Measurements from ENCODE around the gene CDYL.

CDYL gene

GRCh38 chr6:4774715-4775493, 1.3 kb upstream of the CDYL start:
- no peak for DNase-seq (ENCODE audit: low spot score)

DNA sequence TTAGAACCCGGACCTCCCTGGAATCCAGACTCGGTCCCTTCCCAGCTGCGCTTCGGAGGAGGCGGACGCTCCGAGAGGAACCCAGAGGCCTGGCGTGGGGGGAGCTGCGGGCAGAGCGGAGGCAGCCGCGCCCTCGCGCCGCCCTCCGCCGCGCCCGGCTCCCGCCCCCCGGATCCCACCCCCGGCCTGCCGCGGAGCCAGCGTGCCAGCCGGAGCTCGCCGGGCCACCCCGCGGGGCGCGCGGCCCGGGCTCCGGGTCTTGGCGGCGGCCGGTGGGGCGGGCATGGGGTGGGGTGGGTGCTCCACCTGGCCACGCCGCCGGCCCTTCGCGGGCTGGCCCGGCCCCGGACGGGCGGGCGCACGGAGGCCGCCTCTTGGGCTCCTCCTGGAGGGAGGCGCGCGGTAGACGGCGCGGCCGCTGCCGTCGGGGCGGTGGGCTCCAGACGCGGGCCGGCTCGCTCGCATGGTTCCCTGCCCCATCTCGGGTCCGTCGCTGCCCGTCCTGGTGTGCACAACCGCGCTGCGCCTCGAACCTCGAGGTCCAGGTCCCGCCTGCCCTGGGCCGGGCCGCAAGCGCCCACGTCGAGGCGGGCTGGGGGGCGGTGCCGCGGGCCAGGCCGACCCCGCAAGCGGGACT, 592 bp upstream of the CDYL start:
- DNase-seq (ENCODE audit: low spot score) = peak; percentile 72

DNA sequence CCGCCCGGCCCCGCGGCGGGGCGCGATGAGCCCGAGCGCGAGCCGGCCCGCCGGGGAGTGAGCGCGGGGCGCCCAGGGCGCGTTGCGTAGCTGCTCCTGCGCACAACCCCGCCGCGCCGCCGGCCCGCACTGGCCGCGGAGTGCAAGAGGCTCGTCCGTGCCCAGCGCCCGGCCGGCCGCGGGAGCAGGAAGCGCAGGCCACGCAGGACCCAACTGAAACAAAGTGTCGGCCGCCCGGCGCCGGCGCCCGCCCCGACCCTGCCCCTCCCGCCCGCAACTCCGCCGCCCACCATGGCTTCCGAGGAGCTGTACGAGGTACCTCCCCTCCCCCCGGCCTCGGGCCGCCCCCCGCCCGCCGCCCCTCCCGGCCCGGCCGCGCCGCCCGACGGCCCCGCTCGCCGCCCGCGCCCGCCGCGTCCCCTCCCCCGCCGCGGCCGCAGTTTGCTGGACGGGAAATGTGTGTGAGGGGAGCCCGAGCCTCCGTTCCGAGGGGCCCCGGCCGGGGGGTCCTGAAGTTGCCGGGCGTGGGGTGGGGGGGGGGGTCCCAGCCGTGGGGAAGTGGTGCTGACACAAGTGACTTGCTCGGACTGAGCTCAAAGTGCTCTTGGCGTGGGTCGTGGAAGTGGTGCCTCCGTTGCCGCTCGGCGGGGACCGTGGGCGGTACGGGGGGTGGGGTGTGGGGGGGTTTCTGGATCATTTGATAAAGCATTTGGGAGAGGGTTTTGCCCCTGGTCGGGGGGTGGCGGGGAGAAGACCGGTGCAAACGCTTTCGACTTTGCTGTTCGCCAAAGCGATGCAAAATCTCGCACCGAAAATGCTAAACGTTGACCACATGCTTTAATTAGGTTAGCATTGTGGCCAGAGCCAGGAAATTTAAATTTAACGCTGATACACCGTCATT, 539 bp downstream of the CDYL start:
- DNase-seq (ENCODE audit: low spot score) = peak; percentile 9

DNA sequence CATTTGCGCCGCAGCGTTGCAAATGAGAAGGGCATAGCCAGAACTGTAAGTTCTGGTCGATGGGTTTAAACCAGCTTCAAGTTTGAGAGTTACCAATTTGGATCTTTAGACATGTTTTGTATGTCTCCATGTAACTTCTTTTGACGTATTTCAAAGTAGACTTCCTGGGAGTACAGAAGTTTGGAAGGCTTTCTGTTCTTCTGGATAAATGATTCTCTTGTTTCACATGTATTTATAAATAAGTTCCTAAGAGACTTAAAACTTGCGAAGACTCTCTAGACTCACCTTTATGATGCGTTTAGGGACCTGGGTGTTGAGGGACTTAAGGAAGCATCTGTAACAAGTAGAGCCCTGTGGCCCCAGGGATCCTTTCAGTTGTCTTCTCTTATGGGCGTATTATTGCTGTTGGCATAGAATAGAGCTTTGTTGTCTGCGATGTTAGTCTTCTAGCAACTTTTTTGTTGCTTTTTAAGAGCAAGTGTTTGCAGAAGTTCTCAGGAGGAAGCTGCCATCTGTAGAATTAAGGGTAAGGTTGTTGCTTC, 1.3 kb downstream of the CDYL start:
- no peak for DNase-seq (ENCODE audit: low spot score)

- DNase-seq (ENCODE audit: low spot score) = no peak
Observed at GRCh38 chr6:4778086-4778485, 1.9 kb downstream of the CDYL start.

- DNase-seq (ENCODE audit: low spot score) = no peak
Observed at GRCh38 chr6:4780360-4780812, 4.2 kb downstream of the CDYL start.

DNA sequence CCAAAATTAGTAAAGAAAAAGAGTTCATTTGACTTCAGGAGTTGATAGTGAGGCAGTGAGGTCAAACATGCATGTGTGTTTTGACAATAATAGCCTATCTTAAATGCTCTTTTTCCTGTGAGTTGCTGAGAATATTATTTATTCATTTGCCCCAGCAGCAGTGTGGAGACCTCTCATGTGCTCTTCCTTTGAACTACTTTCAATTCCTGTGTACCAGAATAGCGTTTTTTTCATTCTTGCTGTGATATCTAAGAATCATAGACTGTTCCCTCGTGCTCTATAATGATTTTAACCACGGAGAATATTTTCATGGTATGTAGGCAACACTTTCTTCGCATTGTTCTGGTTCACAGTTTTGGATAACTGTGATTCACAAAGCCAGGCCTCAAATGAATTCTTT, 5.2 kb downstream of the CDYL start:
- no peak for DNase-seq (ENCODE audit: low spot score)

DNA sequence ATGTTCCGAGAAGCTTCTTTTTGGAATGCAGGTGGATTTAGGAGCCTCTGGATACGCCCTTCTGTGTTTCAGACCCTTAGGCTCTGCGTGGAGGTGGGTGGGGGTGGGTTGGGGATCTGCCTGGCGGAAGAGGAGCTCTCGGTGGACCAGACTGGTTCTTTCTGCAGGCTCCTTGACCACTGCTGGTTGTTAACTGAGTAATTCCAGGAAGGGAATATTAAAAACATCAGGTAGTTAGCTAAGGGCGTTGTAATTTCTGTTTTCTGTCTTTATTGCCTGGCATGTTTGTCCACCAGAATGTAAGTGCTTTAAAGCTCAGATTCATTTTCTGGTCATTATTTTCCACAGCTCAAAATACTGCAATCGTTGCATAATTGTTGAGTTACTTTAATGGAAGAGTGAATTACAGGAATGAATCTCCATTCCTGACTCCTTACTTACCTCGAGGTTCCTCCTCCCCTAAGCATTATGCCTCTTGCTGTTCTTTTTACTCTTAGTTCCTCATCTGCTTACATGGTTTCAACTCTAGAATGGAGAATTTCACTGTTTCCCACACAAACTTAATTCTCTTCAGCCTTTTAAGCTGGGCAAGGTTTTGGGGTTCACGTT, 5.9 kb downstream of the CDYL start:
- no peak for DNase-seq (ENCODE audit: low spot score)

- no peak for DNase-seq (ENCODE audit: low spot score)
Observed at GRCh38 chr6:4786996-4787395, 10.8 kb downstream of the CDYL start.

- DNase-seq (ENCODE audit: low spot score) = no peak
Observed at GRCh38 chr6:4788482-4788881, 12.3 kb downstream of the CDYL start.

DNA sequence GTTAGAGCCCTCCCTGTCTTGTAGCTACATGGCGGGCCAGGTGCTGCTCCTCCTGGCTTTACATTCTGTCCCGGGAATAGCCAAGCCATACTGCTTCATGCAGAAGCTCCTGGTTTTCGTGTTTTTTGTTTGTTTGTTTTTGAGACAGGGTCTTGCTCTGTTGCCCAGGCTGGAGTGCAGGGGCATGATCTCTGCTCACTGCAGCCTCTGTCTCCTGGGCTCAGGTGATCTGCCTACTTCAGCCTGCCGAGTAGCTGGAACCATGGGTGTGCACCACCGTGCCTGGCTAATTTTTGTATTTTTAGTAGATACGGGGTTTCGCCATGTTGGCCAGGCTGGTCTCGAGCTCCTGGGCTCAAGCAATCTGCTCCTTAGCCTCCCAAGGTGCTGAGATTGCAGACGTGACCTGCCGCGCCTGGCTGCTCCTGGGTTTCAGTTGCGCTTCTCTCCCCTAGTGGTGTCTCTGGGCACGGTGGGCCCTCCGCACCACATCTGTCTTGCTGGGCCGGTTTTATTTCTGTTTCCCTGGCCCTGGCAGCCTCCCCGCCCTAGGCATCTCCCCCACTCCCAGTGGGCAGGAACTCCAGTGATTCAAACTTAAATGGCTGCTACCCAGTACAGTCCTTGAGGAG, 12.9 kb downstream of the CDYL start:
- no peak for DNase-seq (ENCODE audit: low spot score)

DNA sequence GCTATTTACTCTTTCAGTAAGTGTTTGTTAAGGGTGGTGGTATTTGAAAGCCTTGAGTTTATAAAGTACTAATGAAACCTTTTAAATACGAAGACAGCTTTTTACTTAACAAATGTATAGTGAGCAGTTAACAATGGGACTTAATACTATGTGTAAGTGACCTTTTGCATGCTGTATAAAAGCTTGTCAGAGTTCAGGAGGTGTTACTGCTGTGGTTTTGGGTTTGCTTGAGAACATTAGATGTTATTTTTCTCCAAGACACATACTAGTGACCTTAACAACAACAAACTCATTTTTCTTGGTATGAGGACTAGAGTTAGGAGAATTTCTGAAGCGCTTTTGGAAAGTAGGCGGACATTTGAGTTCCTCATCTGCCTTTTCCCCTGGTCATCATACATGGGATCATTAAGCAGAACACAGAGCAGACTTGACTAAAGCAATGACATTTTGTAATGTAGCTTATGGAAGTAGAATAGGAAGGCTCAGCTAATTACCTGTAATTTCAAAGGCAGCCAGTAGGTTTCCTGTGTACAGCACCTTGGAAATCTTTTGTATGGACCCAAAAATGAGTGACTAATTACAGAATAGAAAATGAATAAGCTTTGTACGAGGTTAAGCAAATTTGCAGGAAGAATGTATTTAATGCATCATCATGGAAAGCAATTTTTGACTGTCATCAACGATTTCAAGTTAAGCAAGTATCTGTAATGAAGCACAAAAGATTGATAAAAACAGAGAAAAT, 14.1 kb downstream of the CDYL start:
- DNase-seq (ENCODE audit: low spot score) = no peak

DNA sequence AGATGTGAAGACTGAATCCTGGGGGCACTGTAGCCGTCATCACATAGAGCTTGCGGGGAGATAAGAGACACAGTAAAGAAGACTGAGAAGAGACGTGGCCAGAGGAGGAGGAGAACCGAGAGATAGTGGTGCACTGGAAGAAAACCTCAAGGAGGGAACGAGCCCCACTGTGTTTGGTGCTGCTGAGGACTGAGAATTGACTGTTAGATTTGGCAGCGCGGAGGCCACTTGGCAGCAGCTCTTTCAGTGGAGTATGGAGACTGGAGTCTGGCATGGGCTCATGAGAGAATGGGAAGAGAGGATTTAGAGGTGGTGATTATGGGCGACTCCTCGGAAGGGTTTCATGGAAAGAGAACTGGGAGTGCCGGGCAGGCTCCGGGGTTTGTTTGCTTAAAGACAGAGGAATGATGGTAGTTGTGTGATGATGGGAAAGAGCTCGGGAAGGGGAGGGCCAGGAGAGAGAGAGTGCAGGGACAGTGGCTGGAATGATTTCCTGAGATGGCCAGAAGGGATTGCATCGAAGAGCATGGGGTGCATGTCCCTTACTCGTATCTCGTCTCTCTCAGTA, 18.0 kb downstream of the CDYL start:
- DNase-seq (ENCODE audit: low spot score) = no peak

DNA sequence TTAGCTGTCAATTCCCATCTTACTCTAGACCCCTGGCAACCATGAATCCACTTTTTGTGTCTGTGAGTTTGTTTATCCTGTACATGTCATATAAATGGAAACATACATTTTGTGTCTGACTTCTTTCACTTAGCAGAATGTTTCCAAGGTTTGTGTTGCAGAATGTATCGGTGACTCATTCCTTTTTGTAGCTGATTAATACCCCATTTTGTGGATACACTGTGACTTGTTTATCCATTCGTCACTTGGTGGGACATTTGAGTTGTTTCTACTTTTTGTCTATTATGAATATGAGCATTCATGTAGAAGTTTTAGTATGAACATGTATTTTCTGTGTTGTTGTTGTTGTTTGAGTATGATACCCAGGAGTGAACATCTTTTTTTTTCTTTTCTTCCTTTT, 21.4 kb downstream of the CDYL start:
- DNase-seq (ENCODE audit: low spot score) = no peak

DNA sequence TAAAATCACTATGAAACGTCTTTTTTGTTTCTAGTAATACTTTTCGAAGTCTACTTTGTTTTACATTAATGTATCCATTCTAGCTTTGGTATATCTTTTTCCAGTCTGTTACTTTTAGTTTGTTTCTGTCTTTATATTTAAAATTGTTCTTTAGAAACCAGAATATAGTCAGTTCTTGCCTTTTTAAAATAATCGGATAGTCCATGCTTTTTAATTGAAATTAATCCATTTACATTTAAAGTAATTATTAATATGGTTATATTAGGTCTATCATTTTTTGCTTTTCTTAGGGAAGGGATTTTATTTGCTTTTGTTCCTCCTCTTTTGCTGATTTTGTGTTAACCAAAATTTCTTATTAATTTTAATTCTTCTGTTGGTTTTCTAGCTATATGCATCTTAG, 23.7 kb downstream of the CDYL start:
- no peak for DNase-seq (ENCODE audit: low spot score)

DNA sequence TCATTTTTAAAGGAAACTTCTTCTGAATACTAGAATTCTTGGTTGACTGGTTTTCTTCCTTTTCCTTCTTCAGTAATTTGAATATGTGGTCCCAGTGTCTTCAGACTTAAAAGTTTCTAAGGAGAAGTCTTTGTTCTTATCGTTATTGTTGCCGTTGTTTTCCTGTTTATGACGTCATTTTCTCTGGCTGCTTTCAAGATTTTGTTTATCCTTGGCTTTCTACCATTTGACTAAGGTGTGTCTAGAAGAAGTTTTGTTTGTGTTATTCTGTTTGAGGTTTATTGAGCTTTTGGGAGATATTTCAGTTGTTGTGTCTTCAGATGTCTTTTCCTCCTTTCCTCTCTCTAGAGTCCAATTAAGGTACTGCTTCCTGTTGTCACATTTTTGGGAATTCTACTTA, 24.5 kb downstream of the CDYL start:
- no peak for DNase-seq (ENCODE audit: low spot score)

DNA sequence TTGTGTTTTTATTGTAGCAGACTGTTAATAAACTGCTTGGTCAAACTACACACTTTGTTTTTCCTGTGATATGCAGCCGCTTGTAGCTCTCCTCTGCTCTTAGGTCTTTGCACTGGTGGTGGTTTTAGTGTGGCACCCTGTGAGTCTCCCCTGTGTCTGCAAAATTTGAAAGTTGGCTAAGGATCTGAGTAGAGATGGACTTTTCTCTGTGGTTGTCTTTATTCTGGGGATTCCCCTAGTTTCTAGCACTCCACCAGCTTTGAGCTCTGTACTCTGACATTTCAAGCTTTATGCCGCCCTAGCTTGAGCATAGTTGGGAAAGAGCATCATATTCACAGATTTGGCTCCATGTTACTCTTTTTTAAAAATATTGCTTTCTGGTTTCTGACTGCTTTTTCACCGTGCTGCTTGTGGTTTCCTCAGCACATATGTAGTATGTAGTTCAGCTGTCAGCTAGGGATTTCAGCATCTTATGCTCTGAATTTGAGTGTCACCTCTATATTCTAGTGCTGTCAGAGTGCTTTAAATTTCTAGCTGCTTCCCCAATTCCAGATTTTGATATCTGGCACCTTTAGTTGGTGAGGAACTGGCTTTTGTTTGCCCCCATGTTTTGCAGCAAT, 25.4 kb downstream of the CDYL start:
- no peak for DNase-seq (ENCODE audit: low spot score)

- no peak for DNase-seq (ENCODE audit: low spot score)
Observed at GRCh38 chr6:4802312-4802935, 26.2 kb downstream of the CDYL start.

GRCh38 chr6:4803343-4803744, 27.1 kb downstream of the CDYL start:
- no peak for DNase-seq (ENCODE audit: low spot score)

DNA sequence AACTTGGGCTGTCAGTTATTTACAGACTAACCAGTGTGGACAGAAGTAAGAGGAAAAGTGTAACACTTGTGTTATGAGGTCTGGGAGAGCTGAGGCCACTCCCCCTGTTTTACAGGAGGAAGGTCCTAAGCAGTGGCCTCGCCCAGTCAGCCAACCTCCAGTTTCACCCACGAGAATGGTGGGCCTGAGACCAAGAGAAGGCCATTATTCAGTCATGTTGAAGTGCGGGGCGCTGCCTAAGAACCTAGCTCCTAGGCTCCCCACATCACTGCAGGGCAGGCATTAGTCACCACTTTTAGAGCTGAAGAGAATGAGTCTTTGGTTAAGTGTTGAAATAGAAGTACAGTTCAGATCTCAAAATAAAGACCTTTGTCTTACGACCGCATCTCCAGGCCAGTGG, 27.9 kb downstream of the CDYL start:
- no peak for DNase-seq (ENCODE audit: low spot score)

Measured in CD4-positive, alpha-beta T cell treated with Interleukin-15 for 4 hours (primary cell).